NB4 (cell line): ENCODE results near the gene GLRA3.

Experiments used
- DNase-seq: peaks from one replicate; pipeline ENCODE4 v3.0.0; 2010; ENCODE audit warnings: low read depth
- H3K4me3 ChIP-seq: one replicate; pipeline ENCODE4 v1.5.1; 2011; ENCODE audit warnings: mild to moderate bottlenecking, low read depth, low read length, moderate library complexity
- CTCF ChIP-seq: IDR thresholded peaks from one replicate; pipeline ENCODE4 v1.5.1; 2012; ENCODE audit warnings: low read depth, low read length
- MAX ChIP-seq: IDR thresholded peaks from 2 replicates; pipeline ENCODE4 v1.6.1; 2011; ENCODE audit warnings: low read depth, low read length
- MYC ChIP-seq: IDR thresholded peaks from 2 replicates; pipeline ENCODE4 v1.6.1; 2011; ENCODE audit warnings: low read depth, low read length
- POLR2A ChIP-seq: IDR thresholded peaks from 2 replicates; pipeline ENCODE4 v1.6.1; 2011; ENCODE audit warnings: mild to moderate bottlenecking; ENCODE audit not compliant: insufficient read length; ENCODE audit errors: extremely low read depth

GLRA3 gene

GRCh38 chr4:174752026-174752425 lies 77.0 kb downstream of the GLRA3 start:
- TF ChIP-seq CTCF = no peak
- no peak for TF ChIP-seq MAX
- no peak for TF ChIP-seq POLR2A
- no peak for TF ChIP-seq MYC
- no peak overlapping the region for H3K4me3 ChIP-seq
- DNase-seq = no peak

GRCh38 chr4:174749091-174749490 lies 80.0 kb downstream of the GLRA3 start:
- no peak for TF ChIP-seq MYC
- TF ChIP-seq MAX = no peak
- no peak for TF ChIP-seq POLR2A
- no peak for TF ChIP-seq CTCF
- H3K4me3 ChIP-seq = no peak overlapping the region
- no peak for DNase-seq

- no peak for TF ChIP-seq CTCF
- TF ChIP-seq MAX = no peak
- no peak for TF ChIP-seq MYC
- no peak for TF ChIP-seq POLR2A
- no peak overlapping the region for H3K4me3 ChIP-seq
- DNase-seq = no peak
Measured at GRCh38 chr4:174746710-174747109, 82.3 kb downstream of the GLRA3 start.

- TF ChIP-seq POLR2A (no peak), MAX (no peak), MYC (no peak), CTCF (no peak)
- no peak overlapping the region for H3K4me3 ChIP-seq
- no peak for DNase-seq
Measured at GRCh38 chr4:174742561-174742960, 86.5 kb downstream of the GLRA3 start.

GRCh38 chr4:174739576-174739975 lies 89.5 kb downstream of the GLRA3 start:
- no peak overlapping the region for H3K4me3 ChIP-seq
- no peak for DNase-seq
- no peak for TF ChIP-seq POLR2A
- TF ChIP-seq CTCF = no peak
- TF ChIP-seq MAX = no peak
- TF ChIP-seq MYC = no peak

GRCh38 chr4:174734181-174734580 lies 94.9 kb downstream of the GLRA3 start:
- no peak for TF ChIP-seq CTCF
- no peak for TF ChIP-seq POLR2A
- no peak for TF ChIP-seq MYC
- H3K4me3 ChIP-seq = no peak overlapping the region
- DNase-seq = no peak
